HEK293 (cell line): ENCODE data around the gene SLC16A13.

Source experiments
- CTCF ChIA-PET: fragments of 350-600 bp; formaldehyde crosslinking; extraction: SDS; loops from one replicate; lab custom pipeline; 2021; ENCODE audit warnings: antibody characterized with exemption; lab: Yijun Ruan, JAX
- POLR2A ChIA-PET: fragments of 300-600 bp; formaldehyde crosslinking; extraction: SDS; loops from one replicate; lab custom pipeline; 2020; ENCODE audit warnings: antibody characterized with exemption, inconsistent platforms; lab: Yijun Ruan, JAX
- H3K27ac ChIP-seq: fragments of 200-500 bp; sonication (Bioruptor generic); 2 replicates; pipeline ENCODE4 v1.5.1; 2014; ENCODE audit warnings: low read depth, low read length, control low read depth, inconsistent platforms; ENCODE audit errors: extremely low read depth
- H3K36me3 ChIP-seq, 2 experiments: fragments of 200-500 bp in 1 of 2; sonication (Bioruptor generic) in 1 of 2; 1 replicate in 1 of 2; 2 replicates in 1 of 2; pipeline ENCODE4 v1.5.1; 2014 to 2017; ENCODE audit warnings: inconsistent platforms in 2 of 2, low read length in 2 of 2; ENCODE audit not compliant: control insufficient read depth in 2 of 2, insufficient read depth in 1 of 2
- H3K4me1 ChIP-seq: fragments of 200-500 bp; sonication (Bioruptor generic); 2 replicates; pipeline ENCODE4 v1.5.1; 2014; ENCODE audit warnings: mild to moderate bottlenecking, low read length, inconsistent platforms; ENCODE audit not compliant: control insufficient read depth, insufficient read depth
- H3K4me3 ChIP-seq: 2 replicates; pipeline ENCODE4 v1.5.1; 2011; ENCODE audit warnings: low read depth, mild to moderate bottlenecking, control low read depth, low read length, moderate library complexity
- H3K9me3 ChIP-seq: fragments of 200-500 bp; sonication (Bioruptor generic); 2 replicates; pipeline ENCODE4 v1.5.1; 2014; ENCODE audit warnings: low read depth, low read length, inconsistent platforms; ENCODE audit not compliant: control insufficient read depth, insufficient read depth
- EGR2 ChIP-seq: fragments of 450-650 bp; formaldehyde crosslinking; IDR thresholded peaks from 2 replicates; pipeline ENCODE4 v1.5.1; 2016; ENCODE audit warnings: low read depth, missing biosample characterization, missing genetic modification characterization
- GLIS1 ChIP-seq: fragments of 450-650 bp; formaldehyde crosslinking; IDR thresholded peaks from 2 replicates; pipeline ENCODE4 v1.5.1; 2016; ENCODE audit warnings: missing biosample characterization, missing genetic modification characterization
- GLIS2 ChIP-seq: fragments of 450-650 bp; formaldehyde crosslinking; IDR thresholded peaks from 2 replicates; pipeline ENCODE4 v1.5.1; 2016; ENCODE audit warnings: missing biosample characterization, missing genetic modification characterization
- HOXC10 ChIP-seq: sonication (generic); formaldehyde crosslinking; IDR thresholded peaks from 2 replicates; pipeline ENCODE4 v1.8.1; 2023; ENCODE audit warnings: mild to moderate bottlenecking, missing genetic modification reagents
- KLF8 ChIP-seq: fragments of 450-650 bp; formaldehyde crosslinking; IDR thresholded peaks from 2 replicates; pipeline ENCODE4 v1.5.1; 2016; ENCODE audit warnings: missing biosample characterization, missing genetic modification characterization
- KLF9 ChIP-seq: fragments of 450-650 bp; formaldehyde crosslinking; IDR thresholded peaks from 2 replicates; pipeline ENCODE4 v1.5.1; 2016; ENCODE audit warnings: missing biosample characterization, missing genetic modification characterization, low read depth
- MYNN ChIP-seq: fragments of 450-650 bp; formaldehyde crosslinking; IDR thresholded peaks from 2 replicates; pipeline ENCODE4 v1.5.1; 2016; ENCODE audit warnings: missing biosample characterization, missing genetic modification characterization, borderline replicate concordance
- ZBTB10 ChIP-seq: fragments of 450-650 bp; formaldehyde crosslinking; IDR thresholded peaks from 2 replicates; pipeline ENCODE4 v1.5.1; 2016; ENCODE audit warnings: missing biosample characterization, missing genetic modification characterization
- ZBTB8A ChIP-seq: fragments of 450-650 bp; formaldehyde crosslinking; IDR thresholded peaks from 2 replicates; pipeline ENCODE4 v1.5.1; 2016; ENCODE audit warnings: missing biosample characterization, missing genetic modification characterization
- ZFHX2 ChIP-seq: fragments of 450-650 bp; formaldehyde crosslinking; conservative IDR thresholded peaks from 2 replicates; pipeline ENCODE4 v1.5.1; 2016; ENCODE audit warnings: missing biosample characterization, missing genetic modification characterization
- ZFP69B ChIP-seq: fragments of 450-650 bp; formaldehyde crosslinking; IDR thresholded peaks from 2 replicates; pipeline ENCODE4 v1.5.1; 2016; ENCODE audit warnings: missing biosample characterization, missing genetic modification characterization
- ZIC2 ChIP-seq: fragments of 450-650 bp; formaldehyde crosslinking; IDR thresholded peaks from 2 replicates; pipeline ENCODE4 v1.5.1; 2016; ENCODE audit warnings: missing biosample characterization, missing genetic modification characterization
- ZNF132 ChIP-seq: fragments of 450-650 bp; formaldehyde crosslinking; IDR thresholded peaks from 2 replicates; pipeline ENCODE4 v1.5.1; 2017; ENCODE audit warnings: missing biosample characterization, missing genetic modification characterization, borderline replicate concordance
- ZNF211 ChIP-seq: fragments of 450-650 bp; formaldehyde crosslinking; IDR thresholded peaks from 2 replicates; pipeline ENCODE4 v1.5.1; 2016; ENCODE audit warnings: low read depth, missing biosample characterization, missing genetic modification characterization
- ZNF274 ChIP-seq, 2 experiments: fragments of 200-500 bp in 1 of 2; fragments of 450-650 bp in 1 of 2; sonication (Bioruptor generic) in 1 of 2; formaldehyde crosslinking in 1 of 2; IDR thresholded peaks; 2 replicates each; pipeline versions ENCODE4 v1.5.1 to v1.6.1; 2014 to 2016; ENCODE audit warnings: borderline replicate concordance in 1 of 2, inconsistent platforms in 1 of 2, low read length in 1 of 2, missing biosample characterization in 1 of 2, missing genetic modification characterization in 1 of 2
- ZNF341 ChIP-seq: fragments of 450-650 bp; formaldehyde crosslinking; IDR thresholded peaks from 2 replicates; pipeline ENCODE4; 2016; ENCODE audit warnings: low read depth, missing biosample characterization, missing genetic modification characterization
- ZNF433 ChIP-seq: fragments of 450-650 bp; formaldehyde crosslinking; IDR thresholded peaks from 2 replicates; pipeline ENCODE4 v1.5.1; 2016; ENCODE audit warnings: missing biosample characterization, missing genetic modification characterization, low read depth
- ZNF48 ChIP-seq: fragments of 450-650 bp; formaldehyde crosslinking; IDR thresholded peaks from 2 replicates; pipeline ENCODE4 v1.5.1; 2016; ENCODE audit warnings: missing biosample characterization, missing genetic modification characterization
- ZNF521 ChIP-seq: fragments of 450-650 bp; formaldehyde crosslinking; IDR thresholded peaks from 2 replicates; pipeline ENCODE4 v1.5.1; 2017; ENCODE audit warnings: missing biosample characterization, mild to moderate bottlenecking, missing genetic modification characterization
- ZNF658 ChIP-seq: fragments of 450-650 bp; formaldehyde crosslinking; IDR thresholded peaks from 2 replicates; pipeline ENCODE4; 2016; ENCODE audit warnings: missing biosample characterization, missing genetic modification characterization
- ZSCAN16 ChIP-seq: fragments of 450-650 bp; formaldehyde crosslinking; IDR thresholded peaks from 2 replicates; pipeline ENCODE4 v1.5.1; 2016; ENCODE audit warnings: missing biosample characterization, missing genetic modification characterization
- TF ChIP-seq, protein P1 (sequence below): fragments of 450-650 bp; formaldehyde crosslinking; IDR thresholded peaks from 2 replicates; pipeline ENCODE4 v1.5.1; 2016; ENCODE audit warnings: missing biosample characterization, missing genetic modification characterization

The SLC16A13 gene

DNA sequence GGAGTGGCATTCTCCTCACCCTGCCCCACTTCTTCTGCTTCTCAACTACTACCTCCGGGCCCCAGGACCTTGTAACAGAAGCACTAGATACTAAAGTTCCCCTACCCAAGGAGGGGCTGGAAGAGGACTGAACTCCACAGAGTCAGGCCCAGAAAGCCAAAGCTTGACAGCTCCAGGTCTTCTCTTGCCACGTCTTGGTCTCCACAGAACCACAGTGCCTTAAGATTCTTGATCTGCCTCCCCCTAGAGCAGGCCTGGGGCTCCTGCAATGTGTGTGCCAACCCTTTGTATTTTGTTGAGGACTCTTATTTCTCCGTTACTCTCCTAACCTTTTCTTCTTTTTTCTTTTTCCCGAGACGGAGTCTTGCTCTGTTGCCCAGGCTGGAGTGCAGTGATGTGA lies 4.0 kb downstream of the SLC16A13 start:
- Histone ChIP-seq H3K4me3 (no peak overlapping the region), H3K4me1 (peaks cover 1% of the 10 kb centered on the region; the same call in 1 of the 2 replicates), H3K27ac (no peak overlapping the region), H3K36me3 (peaks cover 0 to 4% of the 10 kb centered on the region in 2 experiments; a peak in 1 of 3 replicates), H3K9me3 (no peaks in the 10 kb centered on the region)
- TF ChIP-seq ZBTB10 (tag by site-specific recombination) (no peak), ZNF521 (no peak), ZNF341 (no peak), ZSCAN16 (tag by site-specific recombination) (no peak)
- POLR2A ChIA-PET = no interaction called here
- CTCF ChIA-PET = interaction anchor here (0.7 to 2.8 kb wide), 4 partner anchors 12 to 647 kb away, joined by 3 to 12 read pairs (median 8); partner anchors contain the start of gene TP53

DNA sequence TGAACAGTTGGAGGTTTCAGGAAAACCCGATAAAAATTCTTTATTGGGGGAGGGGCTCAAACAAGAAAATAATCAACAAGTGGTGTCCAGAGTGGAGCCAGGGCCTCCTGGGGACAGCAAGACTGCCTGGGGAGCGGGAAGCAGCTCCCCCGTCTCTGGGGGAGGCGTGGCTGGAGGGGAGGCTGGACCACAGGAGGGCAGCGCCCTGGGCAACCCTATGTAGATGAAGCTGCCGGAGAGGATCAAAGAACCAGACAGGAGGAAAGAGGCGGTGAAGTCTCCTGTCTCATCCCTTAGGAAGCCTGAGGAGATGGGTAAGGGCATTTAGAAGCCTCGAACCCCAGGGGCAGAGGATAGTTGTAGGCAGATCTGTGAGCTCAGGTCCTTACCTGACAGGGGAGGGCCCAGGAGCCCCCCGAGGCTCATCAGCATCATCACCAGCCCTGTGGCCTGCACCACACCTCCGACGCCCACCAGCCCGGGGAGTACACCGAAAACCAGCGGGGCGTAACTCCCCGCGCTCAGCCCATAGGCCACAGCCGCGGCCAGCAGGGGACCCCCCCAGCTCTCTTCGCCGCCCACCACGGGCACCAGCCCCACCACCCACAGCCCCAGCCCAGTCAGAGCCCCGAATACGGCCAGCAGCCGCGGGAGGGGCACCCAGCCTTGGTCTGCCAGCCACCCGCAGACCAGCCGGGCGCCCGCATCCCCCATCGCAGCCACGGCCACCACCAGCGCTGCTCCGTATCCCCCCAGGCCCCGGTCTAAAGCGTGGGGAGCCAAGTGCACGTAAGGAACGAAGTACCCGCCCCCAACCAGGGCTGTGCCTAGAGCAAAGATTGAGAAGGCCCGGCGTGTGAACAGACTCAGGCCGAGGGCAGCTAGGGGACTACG lies 6.0 kb downstream of the SLC16A13 start:
- Histone ChIP-seq H3K4me3 (no peak overlapping the region), H3K36me3 (peaks cover 0 to 4% of the 10 kb centered on the region in 2 experiments; a peak in 1 of 3 replicates), H3K27ac (no peak overlapping the region), H3K9me3 (no peaks in the 10 kb centered on the region), H3K4me1 (peaks cover 6% of the 10 kb centered on the region; the same call in 1 of the 2 replicates)
- CTCF ChIA-PET = interaction anchor here (0.5 to 2.8 kb wide), 5 partner anchors 10 to 333 kb away, joined by 3 to 12 read pairs (median 4); no protein-coding TSS in a partner anchor
- no peak for TF ChIP-seq KLF8 (tag by site-specific recombination)
- no peak for TF ChIP-seq HOXC10 (CRISPR knock-in tag)
- peak; percentile 51 for TF ChIP-seq ZIC2 (tag by site-specific recombination)
- peak; percentile 80 for TF ChIP-seq GLIS1
- peak; percentile 32; the same call in 1 of the 2 replicates for TF ChIP-seq EGR2 (tag by site-specific recombination)
- no peak for TF ChIP-seq ZNF274 (IDR thresholded peaks at IDR 0.05; ENCODE audit: low read length)
- no peak for TF ChIP-seq ZNF274 (tag by site-specific recombination; IDR thresholded peaks at IDR 0.05; ENCODE audit: borderline replicate concordance)
- peak; percentile 72 for TF ChIP-seq ZFHX2 (tag by site-specific recombination)
- peak; percentile 52; the same call in 1 of the 2 replicates for TF ChIP-seq GLIS2 (tag by site-specific recombination)
- POLR2A ChIA-PET = interaction anchor here (0.7 kb wide), 1 partner anchor 125 kb away, joined by 6 read pairs; no protein-coding TSS in a partner anchor

- ChIA-PET CTCF (interaction anchor here (1.1 to 12.8 kb wide), 2 partner anchors 94 to 98 kb away, joined by 3 to 388 read pairs; no protein-coding TSS in a partner anchor), POLR2A (no interaction called here)
- peaks cover 6% of the 10 kb centered on the region; the same call in 1 of the 2 replicates for H3K4me1 ChIP-seq
- no peaks in the 10 kb centered on the region for H3K9me3 ChIP-seq
- no peak overlapping the region for H3K27ac ChIP-seq
- H3K36me3 ChIP-seq = peaks cover 0 to 4% of the 10 kb centered on the region in 2 experiments; a peak in 1 of 3 replicates
- no peak overlapping the region for H3K4me3 ChIP-seq
- TF ChIP-seq GLIS2 (tag by site-specific recombination) (no peak), ZNF658 (tag by site-specific recombination) (no peak), ZBTB8A (tag by site-specific recombination) (peak; percentile 76; the same call in 1 of the 2 replicates), ZIC2 (tag by site-specific recombination) (no peak), ZNF132 (tag by site-specific recombination) (no peak), ZNF274 (IDR thresholded peaks at IDR 0.05; ENCODE audit: low read length) (no peak), ZNF274 (tag by site-specific recombination; IDR thresholded peaks at IDR 0.05; ENCODE audit: borderline replicate concordance) (no peak), ZNF211 (no peak), KLF9 (tag by site-specific recombination) (peak; percentile 51; the same call in 1 of the 2 replicates), ZFP69B (tag by site-specific recombination) (no peak), ZNF48 (tag by site-specific recombination) (no peak), ZNF433 (no peak), MYNN (no peak)
- TF ChIP-seq, protein P1, sequence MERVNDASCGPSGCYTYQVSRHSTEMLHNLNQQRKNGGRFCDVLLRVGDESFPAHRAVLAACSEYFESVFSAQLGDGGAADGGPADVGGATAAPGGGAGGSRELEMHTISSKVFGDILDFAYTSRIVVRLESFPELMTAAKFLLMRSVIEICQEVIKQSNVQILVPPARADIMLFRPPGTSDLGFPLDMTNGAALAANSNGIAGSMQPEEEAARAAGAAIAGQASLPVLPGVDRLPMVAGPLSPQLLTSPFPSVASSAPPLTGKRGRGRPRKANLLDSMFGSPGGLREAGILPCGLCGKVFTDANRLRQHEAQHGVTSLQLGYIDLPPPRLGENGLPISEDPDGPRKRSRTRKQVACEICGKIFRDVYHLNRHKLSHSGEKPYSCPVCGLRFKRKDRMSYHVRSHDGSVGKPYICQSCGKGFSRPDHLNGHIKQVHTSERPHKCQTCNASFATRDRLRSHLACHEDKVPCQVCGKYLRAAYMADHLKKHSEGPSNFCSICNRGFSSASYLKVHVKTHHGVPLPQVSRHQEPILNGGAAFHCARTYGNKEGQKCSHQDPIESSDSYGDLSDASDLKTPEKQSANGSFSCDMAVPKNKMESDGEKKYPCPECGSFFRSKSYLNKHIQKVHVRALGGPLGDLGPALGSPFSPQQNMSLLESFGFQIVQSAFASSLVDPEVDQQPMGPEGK (tag by site-specific recombination) = no peak
Measured at GRCh38 chr17:7042501-7043181, 6.8 kb downstream of the SLC16A13 start.
